Cardiac muscle cell (in vitro differentiated cells and primary cell): ENCODE data around the gene IMP4. TPM values are rescaled to one million over a fixed set of nuclear protein-coding genes. Genes with fewer than 3 reads are reported as not detected.

Source experiments
- DNase-seq, 2 donors: peaks; one replicate each; pipeline versions ENCODE4 v3.0.0 to v3.0.0-alpha.2; 2010 to 2017; ENCODE audit warnings: low read depth in 1 of 2, low spot score in 1 of 2
- H3K27ac ChIP-seq: fragments of 200-600 bp; sonication (generic); 2 replicates; pipeline ENCODE4 v1.5.1; 2016
- H3K27me3 ChIP-seq: fragments of 200-600 bp; sonication (generic); 2 replicates; pipeline ENCODE4 v1.6.0; 2016; ENCODE audit warnings: control low read depth
- H3K36me3 ChIP-seq: fragments of 200-600 bp; sonication (generic); 2 replicates; pipeline ENCODE4 v1.5.1; 2016; ENCODE audit warnings: control low read depth
- H3K4me1 ChIP-seq: fragments of 200-600 bp; sonication (generic); 2 replicates; pipeline ENCODE4 v1.8.1; 2017; ENCODE audit warnings: low read depth, mild to moderate bottlenecking, mixed run types
- H3K4me3 ChIP-seq: fragments of 200-600 bp; sonication (generic); 2 replicates; pipeline ENCODE4 v1.5.1; 2016; ENCODE audit warnings: mild to moderate bottlenecking
- H3K9me3 ChIP-seq: fragments of 200-600 bp; sonication (generic); 2 replicates; pipeline ENCODE4 v1.5.1; 2017; ENCODE audit warnings: low read depth, mild to moderate bottlenecking, control low read depth
- CTCF ChIP-seq: IDR thresholded peaks from 2 replicates; pipeline ENCODE4 v1.5.1; 2012; ENCODE audit warnings: low read depth, mild to moderate bottlenecking, low read length
- polyA plus RNA-seq: library from polyadenylated mRNA; unstranded; fragments of >200 nt; fragmentation: Nextera tagmentation; extraction: Ambion mirVana; gene quantifications from 2 replicates; pipeline ENCODE4 v1.2.1, GENCODE V29; 2016
- total RNA-seq: library from RNA; depleted of rRNA; stranded (reverse); fragments of >200 nt; gene quantifications from 2 replicates; pipeline ENCODE4 v1.2.3, GENCODE V29; 2016

Gene IMP4
- total and polyA plus RNA-seq, 2 experiments from 2014 or later: 65.2 to 91.5 TPM

GRCh38 chr2:130304726-130305125 lies 38.0 kb upstream of the IMP4 start:
- peaks cover 20% of the 10 kb centered on the region for H3K27me3 ChIP-seq
- no peak for TF ChIP-seq CTCF
- H3K9me3 ChIP-seq: no peaks in the 10 kb centered on the region
- DNase-seq: no peak
- no peaks in the 10 kb centered on the region for H3K36me3 ChIP-seq
- H3K4me1 ChIP-seq: no peaks in the 10 kb centered on the region
- H3K4me3 ChIP-seq: no peak overlapping the region
- no peak overlapping the region for H3K27ac ChIP-seq

GRCh38 chr2:130307850-130308249 lies 34.8 kb upstream of the IMP4 start:
- TF ChIP-seq CTCF: no peak
- H3K4me1 ChIP-seq: no peaks in the 10 kb centered on the region

GRCh38 chr2:130310881-130311280 lies 31.8 kb upstream of the IMP4 start:
- Histone ChIP-seq H3K9me3 (no peaks in the 10 kb centered on the region), H3K36me3 (no peaks in the 10 kb centered on the region), H3K4me1 (no peaks in the 10 kb centered on the region), H3K27me3 (peaks cover 41% of the 10 kb centered on the region), H3K4me3 (no peak overlapping the region), H3K27ac (no peak overlapping the region)
- DNase-seq: no peak
- TF ChIP-seq CTCF: no peak

More at GRCh38 chr2:130307850-130308249, 34.8 kb upstream of the IMP4 start:
- peaks cover 45% of the 10 kb centered on the region for H3K27me3 ChIP-seq
- DNase-seq: no peak
- no peaks in the 10 kb centered on the region for H3K9me3 ChIP-seq
- H3K27ac ChIP-seq: no peak overlapping the region
- H3K4me3 ChIP-seq: no peak overlapping the region
- H3K36me3 ChIP-seq: no peaks in the 10 kb centered on the region

- no peak overlapping the region for H3K27ac ChIP-seq
- H3K4me1 ChIP-seq: no peaks in the 10 kb centered on the region
- no peak for DNase-seq
- no peaks in the 10 kb centered on the region for H3K9me3 ChIP-seq
- H3K4me3 ChIP-seq: no peak overlapping the region
- peaks cover 33% of the 10 kb centered on the region for H3K27me3 ChIP-seq
- TF ChIP-seq CTCF: no peak
- no peaks in the 10 kb centered on the region for H3K36me3 ChIP-seq
Observed at GRCh38 chr2:130313812-130314334, 28.8 kb upstream of the IMP4 start.

GRCh38 chr2:130314377-130314776 lies 28.3 kb upstream of the IMP4 start:
- no peak overlapping the region for H3K27ac ChIP-seq
- no peak for TF ChIP-seq CTCF
- no peaks in the 10 kb centered on the region for H3K4me1 ChIP-seq
- no peaks in the 10 kb centered on the region for H3K9me3 ChIP-seq
- H3K4me3 ChIP-seq: no peak overlapping the region
- no peak for DNase-seq
- no peaks in the 10 kb centered on the region for H3K36me3 ChIP-seq
- H3K27me3 ChIP-seq: peaks cover 28% of the 10 kb centered on the region
